ENCODE results near the gene NDUFB7. TPM values are rescaled to one million over a fixed set of nuclear protein-coding genes. Genes with fewer than 3 reads are reported as not detected.
"Not testable (repeated sequence)": the region's sequence is repeated elsewhere in the genome, so short reads cannot be mapped to it uniquely, and the experiment has no call there.

The NDUFB7 gene
- polyA plus RNA-seq (2011; rRNA removed), result 97.3 and 164 TPM in 2 replicates
- polyA minus RNA-seq (2011; rRNA and poly(A)+ RNA removed), result 14.0 and 16.8 TPM in 2 replicates

- peak; percentile 64 for TF ChIP-seq CTCF (IDR thresholded peaks at IDR 0.05; ENCODE audit: low read depth, low read length)
- peak within 1 kb of the TSS; percentile 99 for H3K4me3 ChIP-seq (ENCODE audit: low read depth, low read length)
- peak; percentile 78 for DNase-seq (ENCODE audit: low read depth, low spot score)
- no peaks in the 10 kb centered on the region for H3K27me3 ChIP-seq (ENCODE audit: control insufficient read depth, insufficient read depth, low read length)
- no peak within 1 kb of the TSS for H3K27ac ChIP-seq (ENCODE audit: low read depth, low read length)
- POLR2A ChIA-PET, result interaction anchor here (0.6 to 1.6 kb wide), 4 partner anchors 9 to 306 kb away, joined by 3 read pairs; partner anchors contain the start of gene ZNF333
- CTCF ChIA-PET, result interaction anchor here (0.6 to 7.5 kb wide), 7 partner anchors 15 to 319 kb away, joined by 3 to 237 read pairs (median 3); partner anchors contain the start of gene ZNF333
- no peaks in the 10 kb centered on the region for H3K9me3 ChIP-seq (ENCODE audit: control insufficient read depth, insufficient read depth, low read length)
These were observed at the start of gene NDUFB7 for GRCh38 chr19:14571695-14572490. Gene NDUFB7 (minus strand): TSS chr19:14572066. CDS start chr19:14572000, 66 bp downstream.

DNA sequence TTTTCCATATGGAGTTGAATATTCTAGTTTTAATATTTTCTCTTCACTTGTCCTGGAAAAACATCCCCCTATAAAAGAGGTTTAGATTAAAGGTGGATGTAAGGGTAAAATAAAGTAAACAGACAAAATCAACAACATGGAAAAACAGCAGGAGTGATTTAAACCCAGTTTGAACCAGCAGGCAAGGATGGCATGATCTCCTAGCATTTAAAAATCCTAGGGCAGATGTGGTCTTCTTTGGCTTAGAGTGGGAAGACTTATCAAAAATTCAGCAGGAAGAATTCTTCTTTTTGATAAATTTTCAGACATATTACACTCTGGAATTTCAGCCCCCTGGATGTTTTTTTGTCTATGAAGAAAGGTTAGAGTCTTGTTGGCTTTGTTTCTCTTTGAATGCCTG, 47.5 kb upstream of the NDUFB7 start:
- POLR2A ChIA-PET, result no interaction called here
- H3K27ac ChIP-seq (ENCODE audit: low read depth, low read length), result no peak overlapping the region
- H3K27me3 ChIP-seq (ENCODE audit: control insufficient read depth, insufficient read depth, low read length), result no peaks in the 10 kb centered on the region
- no peak for DNase-seq (ENCODE audit: low read depth, low spot score)
- no peak overlapping the region for H3K4me3 ChIP-seq (ENCODE audit: low read depth, low read length)
- H3K9me3 ChIP-seq (ENCODE audit: control insufficient read depth, insufficient read depth, low read length), result no peaks in the 10 kb centered on the region; the same call in 1 of the 2 replicates
- TF ChIP-seq CTCF (IDR thresholded peaks at IDR 0.05; ENCODE audit: low read depth, low read length), result no peak
- CTCF ChIA-PET, result interaction anchor here (0.7 kb wide), 1 partner anchor 38 kb away, joined by 7 read pairs; no protein-coding TSS in a partner anchor

GRCh38 chr19:14616407-14616806, 44.5 kb upstream of the NDUFB7 start:
- H3K9me3 ChIP-seq (ENCODE audit: control insufficient read depth, insufficient read depth, low read length), result no peaks in the 10 kb centered on the region; the same call in 1 of the 2 replicates
- no peak for TF ChIP-seq CTCF (IDR thresholded peaks at IDR 0.05; ENCODE audit: low read depth, low read length)
- ChIA-PET POLR2A (no interaction called here), CTCF (no interaction called here)
- H3K27ac ChIP-seq (ENCODE audit: low read depth, low read length), result no peak overlapping the region
- no peak overlapping the region for H3K4me3 ChIP-seq (ENCODE audit: low read depth, low read length)
- DNase-seq (ENCODE audit: low read depth, low spot score), result no peak
- H3K27me3 ChIP-seq (ENCODE audit: control insufficient read depth, insufficient read depth, low read length), result no peaks in the 10 kb centered on the region

DNA sequence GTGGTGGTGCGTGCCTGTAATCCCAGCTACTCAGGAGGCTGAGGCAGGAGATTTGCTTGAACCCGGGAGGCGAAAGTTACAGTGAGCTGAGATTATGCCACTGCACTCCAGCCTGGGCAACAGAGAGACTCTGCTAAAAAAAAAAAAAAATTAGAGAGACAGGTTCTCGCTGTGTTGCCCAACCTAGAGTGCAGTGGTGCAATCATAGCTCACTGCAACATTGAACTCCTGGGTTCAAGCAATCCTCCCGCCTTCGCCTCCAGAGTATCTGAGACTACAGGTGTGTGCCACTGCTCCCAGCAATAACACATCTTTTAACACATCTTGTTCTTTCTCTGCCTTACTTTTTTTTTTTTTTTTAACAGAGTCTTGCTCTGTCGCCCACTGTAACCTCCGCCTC, 43.8 kb upstream of the NDUFB7 start:
- H3K9me3 ChIP-seq (ENCODE audit: control insufficient read depth, insufficient read depth, low read length), result no peaks in the 10 kb centered on the region; the same call in 1 of the 2 replicates
- no peak for DNase-seq (ENCODE audit: low read depth, low spot score)
- CTCF ChIA-PET, result no interaction called here
- H3K27ac ChIP-seq (ENCODE audit: low read depth, low read length), result no peak overlapping the region
- no peaks in the 10 kb centered on the region for H3K27me3 ChIP-seq (ENCODE audit: control insufficient read depth, insufficient read depth, low read length)
- TF ChIP-seq CTCF (IDR thresholded peaks at IDR 0.05; ENCODE audit: low read depth, low read length), result no peak
- POLR2A ChIA-PET, result no interaction called here
- H3K4me3 ChIP-seq (ENCODE audit: low read depth, low read length), result no peak overlapping the region

DNA sequence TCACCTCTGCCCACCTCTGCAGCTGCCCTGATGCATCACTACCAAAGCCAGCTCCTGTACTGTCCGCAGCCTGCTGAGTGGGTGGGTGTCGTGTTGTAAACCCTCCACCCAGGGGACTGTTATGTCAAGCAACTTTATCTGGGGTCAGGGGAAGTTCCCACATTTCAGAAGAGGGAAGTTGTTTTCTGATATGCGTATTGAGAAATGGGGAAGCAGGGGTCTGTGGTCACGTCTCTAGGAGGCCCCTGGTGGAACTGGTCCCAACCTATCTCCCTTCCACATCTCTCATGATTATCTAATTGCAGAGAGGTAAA, 42.2 kb upstream of the NDUFB7 start:
- Histone ChIP-seq H3K9me3 (ENCODE audit: control insufficient read depth, insufficient read depth, low read length) (no peaks in the 10 kb centered on the region; the same call in 1 of the 2 replicates), H3K27me3 (ENCODE audit: control insufficient read depth, insufficient read depth, low read length) (no peaks in the 10 kb centered on the region), H3K4me3 (ENCODE audit: low read depth, low read length) (no peak overlapping the region), H3K27ac (ENCODE audit: low read depth, low read length) (no peak overlapping the region)
- ChIA-PET CTCF (no interaction called here), POLR2A (no interaction called here)
- no peak for DNase-seq (ENCODE audit: low read depth, low spot score)
- no peak for TF ChIP-seq CTCF (IDR thresholded peaks at IDR 0.05; ENCODE audit: low read depth, low read length)

- H3K27ac ChIP-seq (ENCODE audit: low read depth, low read length); H3K27me3 ChIP-seq (ENCODE audit: control insufficient read depth, insufficient read depth, low read length); H3K4me3 ChIP-seq (ENCODE audit: low read depth, low read length); DNase-seq (ENCODE audit: low read depth, low spot score); POLR2A ChIA-PET; H3K9me3 ChIP-seq (ENCODE audit: control insufficient read depth, insufficient read depth, low read length); CTCF ChIA-PET: not testable (repeated sequence)
These were observed 41.7 kb upstream of the NDUFB7 start for GRCh38 chr19:14613399-14614098.

Measured in AG04450 (cell line).